Left renal pelvis (tissue), 4 donors: ENCODE measurements around the gene NHERF2. TPM values are rescaled to one million over a fixed set of nuclear protein-coding genes. Genes with fewer than 3 reads are reported as not detected.

ENCODE experiments used
- DNase-seq, 4 donors: peaks; one replicate each; pipeline ENCODE4 v3.0.0-alpha.2; 2013; ENCODE audit warnings: low read depth in 4 of 4, low spot score in 3 of 4
- polyA plus RNA-seq, 4 donors: library from polyadenylated mRNA; unstranded; fragments of 120-200 nt; gene quantifications; one replicate each; pipeline ENCODE4 v1.2.1, GENCODE V29; 2013; ENCODE audit not compliant: insufficient read length in 4 of 4

NHERF2 gene
- polyA plus RNA-seq, 4 donors = 102 to 161 (median 104) TPM

- peak in 1 of 4 donors; percentile 64 for DNase-seq
These were observed 11.9 kb downstream of the NHERF2 start for GRCh38 chr16:2038382-2039231.

GRCh38 chr16:2039274-2040031, 12.8 kb downstream of the NHERF2 start:
- peak in 1 of 4 donors; percentile 84 for DNase-seq

GRCh38 chr16:2040041-2040786, 13.5 kb downstream of the NHERF2 start:
- no peak for DNase-seq

- no peak for DNase-seq
These were observed 14.3 kb downstream of the NHERF2 start for GRCh38 chr16:2040787-2041522.

GRCh38 chr16:2042171-2042985, 15.7 kb downstream of the NHERF2 start:
- no peak for DNase-seq

- DNase-seq = no peak
These were observed 16.4 kb downstream of the NHERF2 start for GRCh38 chr16:2042986-2043666.

- no peak for DNase-seq
These were observed 17.2 kb downstream of the NHERF2 start for GRCh38 chr16:2043667-2044451.

GRCh38 chr16:2044541-2044940, 17.8 kb downstream of the NHERF2 start:
- DNase-seq = no peak

GRCh38 chr16:2045965-2046892, 19.5 kb downstream of the NHERF2 start:
- DNase-seq = no peak

- no peak for DNase-seq
These were observed 20.2 kb downstream of the NHERF2 start for GRCh38 chr16:2046893-2047329.

GRCh38 chr16:2047330-2048115, 20.8 kb downstream of the NHERF2 start, which contains the start of the genes NTHL1 and TSC2:
Gene NTHL1 (minus strand): TSS chr16:2047834. CDS start chr16:2047823, 11 bp downstream.
Gene TSC2 (plus strand): TSS chr16:2047985. CDS start chr16:2048616, 631 bp downstream.
- DNase-seq = peak; percentile 88 to 93 (median 89)

- no peak for DNase-seq
These were observed 21.4 kb downstream of the NHERF2 start for GRCh38 chr16:2048116-2048543.

- no peak for DNase-seq
These were observed 26.5 kb downstream of the NHERF2 start for GRCh38 chr16:2053211-2053610.

- no peak for DNase-seq
These were observed 27.2 kb downstream of the NHERF2 start for GRCh38 chr16:2053897-2054296.

GRCh38 chr16:2054543-2055245, 28.0 kb downstream of the NHERF2 start:
- DNase-seq = no peak
